Tibial nerve (tissue), 4 donors: ENCODE measurements around the gene CAPN14. TPM values are rescaled to one million over a fixed set of nuclear protein-coding genes. Genes with fewer than 3 reads are reported as not detected.

Experiments used
- DNase-seq, 2 donors: peaks; one replicate each; pipeline ENCODE4 v3.0.0-alpha.2; 2019; ENCODE audit warnings: low spot score in 2 of 2
- H3K27ac ChIP-seq, 4 donors: fragments of 200-600 bp; sonication (generic) in 3 of 4; one replicate each; pipeline ENCODE4 v1.5.1; 2017 to 2019; ENCODE audit warnings: mild to moderate bottlenecking in 1 of 4
- H3K27me3 ChIP-seq, 2 donors: fragments of 200-600 bp; sonication (generic) in 1 of 2; one replicate each; pipeline versions ENCODE4 v1.5.1 to v1.6.0; 2017 to 2019
- H3K36me3 ChIP-seq, 3 donors: fragments of 200-600 bp; sonication (generic); one replicate each; pipeline ENCODE4 v1.5.1; 2018 to 2019
- H3K4me1 ChIP-seq, 4 donors: fragments of 200-600 bp; sonication (generic) in 3 of 4; one replicate each; pipeline ENCODE4 v1.5.1; 2017 to 2019
- H3K4me3 ChIP-seq, 4 donors: fragments of 200-600 bp; sonication (generic) in 3 of 4; one replicate each; pipeline ENCODE4 v1.5.1; 2017 to 2019; ENCODE audit warnings: mild to moderate bottlenecking in 1 of 4, moderate library complexity in 1 of 4
- H3K9me3 ChIP-seq, 4 donors: fragments of 200-600 bp; sonication (generic) in 3 of 4; one replicate each; pipeline ENCODE4 v1.5.1; 2017 to 2019
- CTCF ChIP-seq, 5 experiments: fragments of 200-600 bp in 3 of 5; fragments of 450-650 bp in 2 of 5; sonication (generic) in 3 of 5; IDR thresholded peaks; one replicate each; pipeline ENCODE4 v1.5.1; 2016 to 2019; ENCODE audit warnings: antibody characterized with exemption in 5 of 5, mild to moderate bottlenecking in 3 of 5, moderate library complexity in 2 of 5
- EP300 ChIP-seq, 2 donors: sonication (generic); formaldehyde crosslinking; IDR thresholded peaks; one replicate each; pipeline ENCODE4 v1.6.1; 2017; ENCODE audit warnings: antibody characterized with exemption in 2 of 2, mild to moderate bottlenecking in 1 of 2
- POLR2A ChIP-seq, 2 donors: fragments of 450-650 bp; IDR thresholded peaks; one replicate each; pipeline ENCODE4 v1.6.1; 2017; ENCODE audit warnings: antibody characterized with exemption in 2 of 2, mild to moderate bottlenecking in 2 of 2, moderate library complexity in 2 of 2
- WGBS, 2 donors: methylation state at CpG; one replicate each; pipeline ENCODE4 v1.1.5; 2018; 5-methylcytosine and 5-hydroxymethylcytosine counted together
- total RNA-seq, 4 donors: library from RNA; depleted of rRNA; stranded (reverse); fragments of >200 nt; gene quantifications; one replicate each; pipeline ENCODE4 v1.1.0, GENCODE V29; 2016

CAPN14 gene
- total RNA-seq, 4 donors from 2014 or later: not detected

- no peak for TF ChIP-seq EP300 (IDR thresholded peaks at IDR 0.05)
- TF ChIP-seq CTCF (IDR thresholded peaks at IDR 0.05): no peak
- no peak for TF ChIP-seq POLR2A (IDR thresholded peaks at IDR 0.05)
- H3K4me3 ChIP-seq: no peak overlapping the region
- H3K27me3 ChIP-seq: no peaks in the 10 kb centered on the region
- H3K9me3 ChIP-seq: no peaks in the 10 kb centered on the region
- no peaks in the 10 kb centered on the region for H3K4me1 ChIP-seq
- H3K27ac ChIP-seq: no peak overlapping the region
- DNase-seq: no peak
- H3K36me3 ChIP-seq: no peaks in the 10 kb centered on the region
- 56 to 64% methylated on average over 6 of the region's 6 CpGs for WGBS, 2 donors
Observed at GRCh38 chr2:31163011-31163539, 54.2 kb downstream of the CAPN14 start.

- 80 to 91% methylated on average over 6 of the region's 6 CpGs for WGBS, 2 donors
- Histone ChIP-seq H3K27me3 (no peaks in the 10 kb centered on the region), H3K4me1 (no peaks in the 10 kb centered on the region), H3K36me3 (no peaks in the 10 kb centered on the region), H3K27ac (no peak overlapping the region), H3K4me3 (no peak overlapping the region), H3K9me3 (no peaks in the 10 kb centered on the region)
- TF ChIP-seq POLR2A (IDR thresholded peaks at IDR 0.05) (no peak), EP300 (IDR thresholded peaks at IDR 0.05) (no peak), CTCF (IDR thresholded peaks at IDR 0.05) (no peak)
- DNase-seq: no peak
Observed at GRCh38 chr2:31161637-31162036, 55.7 kb downstream of the CAPN14 start.

DNA sequence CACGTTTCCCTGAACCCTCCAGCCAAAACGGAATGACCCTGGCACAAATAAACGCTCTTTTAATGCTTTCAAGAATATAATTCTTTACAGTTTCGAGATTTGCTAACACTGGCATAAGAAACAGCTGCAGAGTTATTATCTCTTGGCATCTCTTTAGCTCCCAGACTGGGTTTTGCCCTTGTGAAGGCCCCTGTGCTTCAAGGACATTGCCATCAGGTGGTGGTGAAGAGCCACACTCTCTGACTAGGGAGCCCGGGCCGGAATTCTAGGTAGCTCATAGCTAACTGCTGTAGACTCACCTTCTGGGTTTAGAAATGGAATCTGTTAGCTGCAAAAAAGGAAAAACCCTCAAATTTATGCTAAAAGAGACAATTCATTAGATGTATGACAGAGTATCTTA is 65.8 kb downstream of the CAPN14 start:
- TF ChIP-seq POLR2A (IDR thresholded peaks at IDR 0.05): no peak
- no peak for TF ChIP-seq EP300 (IDR thresholded peaks at IDR 0.05)
- TF ChIP-seq CTCF (IDR thresholded peaks at IDR 0.05): no peak
- DNase-seq: no peak
- Histone ChIP-seq H3K27ac (no peak overlapping the region), H3K9me3 (no peaks in the 10 kb centered on the region), H3K27me3 (no peaks in the 10 kb centered on the region), H3K4me1 (no peaks in the 10 kb centered on the region), H3K36me3 (no peaks in the 10 kb centered on the region), H3K4me3 (no peak overlapping the region)
- 69 to 72% methylated on average over 6 of the region's 6 CpGs for WGBS, 2 donors

DNA sequence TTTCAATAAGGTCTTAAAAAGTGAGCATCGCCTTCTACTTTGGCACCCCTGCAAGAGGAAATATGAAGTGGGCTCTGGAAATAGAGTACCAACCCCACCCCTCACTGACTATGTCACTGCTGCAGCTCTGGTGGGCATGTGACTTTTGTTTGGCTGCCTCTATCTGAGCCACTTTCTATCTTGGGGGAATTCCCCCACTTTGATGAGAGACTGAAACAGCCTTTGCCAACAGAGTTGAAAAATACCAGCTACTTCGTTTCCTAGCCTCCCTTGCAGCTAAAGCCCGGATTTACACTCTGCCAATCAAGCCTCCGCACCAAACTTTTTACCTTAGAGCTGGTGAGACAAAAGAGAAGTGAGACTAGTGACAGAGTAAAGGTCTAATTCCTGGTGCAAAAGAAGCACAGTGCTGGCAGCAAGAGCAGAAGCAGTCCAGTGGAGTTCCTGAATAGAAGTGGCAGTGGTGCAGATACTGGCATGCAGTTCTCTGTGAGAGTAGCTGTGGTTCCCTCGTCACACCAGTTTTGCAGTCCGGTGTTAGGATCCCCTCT is 67.1 kb downstream of the CAPN14 start:
- H3K36me3 ChIP-seq: no peaks in the 10 kb centered on the region
- H3K9me3 ChIP-seq: no peaks in the 10 kb centered on the region
- no peak for DNase-seq
- H3K4me3 ChIP-seq: no peak overlapping the region
- TF ChIP-seq EP300 (IDR thresholded peaks at IDR 0.05) (no peak), CTCF (IDR thresholded peaks at IDR 0.05) (no peak), POLR2A (IDR thresholded peaks at IDR 0.05) (no peak)
- H3K4me1 ChIP-seq: no peaks in the 10 kb centered on the region
- no peak overlapping the region for H3K27ac ChIP-seq
- no peaks in the 10 kb centered on the region for H3K27me3 ChIP-seq
- 85 to 89% methylated on average over 6 of the region's 6 CpGs for WGBS, 2 donors

GRCh38 chr2:31148514-31148913 is 68.8 kb downstream of the CAPN14 start:
- DNase-seq: no peak
- WGBS, 2 donors: 79 to 82% methylated on average over 2 of the region's 2 CpGs

More at GRCh38 chr2:31148514-31148913, 68.8 kb downstream of the CAPN14 start:
- Histone ChIP-seq H3K27ac (no peak overlapping the region), H3K4me1 (no peaks in the 10 kb centered on the region), H3K4me3 (no peak overlapping the region), H3K9me3 (no peaks in the 10 kb centered on the region), H3K36me3 (no peaks in the 10 kb centered on the region), H3K27me3 (no peaks in the 10 kb centered on the region)
- TF ChIP-seq EP300 (IDR thresholded peaks at IDR 0.05): no peak
- no peak for TF ChIP-seq POLR2A (IDR thresholded peaks at IDR 0.05)
- TF ChIP-seq CTCF (IDR thresholded peaks at IDR 0.05): no peak
